Esophagus muscularis mucosa (tissue), 4 donors: ENCODE results near the gene LRP1. TPM values are rescaled to one million over a fixed set of nuclear protein-coding genes. Genes with fewer than 3 reads are reported as not detected.

Experiments
- DNase-seq: peaks from one replicate; pipeline ENCODE4 v3.0.0-alpha.2; 2017; ENCODE audit errors: extremely low spot score
- H3K27ac ChIP-seq, 4 donors: fragments of 200-600 bp; sonication (generic); replicated peaks in 1 of 4; 1 replicate in 3 of 4; 2 replicates in 1 of 4; pipeline ENCODE4 v1.5.1; 2016 to 2019; ENCODE audit warnings: mild to moderate bottlenecking in 1 of 4
- H3K27me3 ChIP-seq, 4 donors: fragments of 200-600 bp; sonication (generic); one replicate each; pipeline versions ENCODE4 v1.5.1 to v1.6.0; 2016 to 2019
- H3K36me3 ChIP-seq, 4 donors: fragments of 200-600 bp; sonication (generic); one replicate each; pipeline ENCODE4 v1.5.1; 2016 to 2019
- H3K4me1 ChIP-seq, 4 donors: fragments of 200-600 bp; sonication (generic); one replicate each; pipeline ENCODE4 v1.5.1; 2016 to 2019
- H3K4me3 ChIP-seq, 4 donors: fragments of 200-600 bp; sonication (generic); 1 replicate in 2 of 4; 2 replicates in 2 of 4; pipeline ENCODE4 v1.5.1; 2016 to 2019; ENCODE audit warnings: mild to moderate bottlenecking in 4 of 4, moderate library complexity in 1 of 4
- H3K9me3 ChIP-seq, 4 donors: fragments of 200-600 bp; sonication (generic); 1 replicate in 3 of 4; 2 replicates in 1 of 4; pipeline ENCODE4 v1.5.1; 2016 to 2019
- EP300 ChIP-seq: sonication (generic); formaldehyde crosslinking; IDR thresholded peaks from one replicate; pipeline ENCODE4 v1.6.1; 2017; ENCODE audit warnings: antibody characterized with exemption
- POLR2A ChIP-seq: fragments of 450-650 bp; IDR thresholded peaks from one replicate; pipeline ENCODE4 v1.6.1; 2017; ENCODE audit warnings: antibody characterized with exemption, moderate library complexity, mild to moderate bottlenecking, low read depth
- POLR2AphosphoS5 ChIP-seq, 2 donors: sonication (generic); formaldehyde crosslinking; IDR thresholded peaks; one replicate each; pipeline ENCODE4 v1.6.1; 2017; ENCODE audit warnings: antibody characterized with exemption in 2 of 2
- WGBS: methylation state at CpG from one replicate; pipeline ENCODE4 v1.1.5; 2018; 5-methylcytosine and 5-hydroxymethylcytosine counted together
- intact Hi-C: fragments of 100-400 bp; cut with DNase I; formaldehyde crosslinking; loops from one replicate; pipeline ENCODE4 v1.15.1; 2023
- total RNA-seq, 4 donors: library from RNA; depleted of rRNA; stranded (reverse); fragments of >200 nt; gene quantifications; one replicate each; pipeline versions ENCODE4 v1.1.0 to v1.2.1, GENCODE V29; 2016
- TF ChIP-seq, protein P1 (sequence below), 3 experiments: fragments of 200-600 bp in 2 of 3; fragments of 450-650 bp in 1 of 3; sonication (generic) in 2 of 3; IDR thresholded peaks; one replicate each; pipeline ENCODE4 v1.5.1; 2017 to 2019; ENCODE audit warnings: antibody characterized with exemption in 3 of 3, mild to moderate bottlenecking in 2 of 3, moderate library complexity in 1 of 3

LRP1 gene
- total RNA-seq, 4 donors from 2014 or later: 203 to 338 (median 250) TPM

DNA sequence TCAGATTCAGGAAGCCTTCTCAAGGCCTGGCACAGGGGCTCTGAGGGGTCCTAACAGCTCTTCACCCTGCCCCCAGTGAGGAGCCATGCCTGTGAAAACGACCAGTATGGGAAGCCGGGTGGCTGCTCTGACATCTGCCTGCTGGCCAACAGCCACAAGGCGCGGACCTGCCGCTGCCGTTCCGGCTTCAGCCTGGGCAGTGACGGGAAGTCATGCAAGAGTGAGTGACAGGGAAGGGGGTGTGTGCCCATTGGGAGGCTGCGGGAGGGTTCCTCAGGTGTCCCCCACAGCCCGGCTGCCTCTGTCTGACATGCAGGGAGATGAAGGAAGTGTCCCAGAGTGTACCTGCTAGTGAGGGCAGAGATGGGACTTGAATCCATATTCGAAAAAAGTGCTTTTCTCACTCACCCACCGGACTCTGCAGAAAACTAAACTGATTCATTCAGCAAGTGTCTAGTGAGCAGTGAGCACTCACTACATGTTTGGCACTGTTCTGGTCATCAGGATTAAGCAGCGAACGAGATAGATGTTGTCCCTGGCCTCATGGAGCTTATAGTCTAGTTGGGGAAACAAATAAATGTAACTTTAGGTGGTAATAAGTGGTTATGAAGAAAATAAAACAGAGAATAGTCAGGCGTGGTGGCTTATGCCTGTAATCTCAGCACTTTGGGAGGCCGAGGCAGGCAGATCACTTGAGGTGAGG is 28.6 kb downstream of the LRP1 start:
- TF ChIP-seq, protein P1, sequence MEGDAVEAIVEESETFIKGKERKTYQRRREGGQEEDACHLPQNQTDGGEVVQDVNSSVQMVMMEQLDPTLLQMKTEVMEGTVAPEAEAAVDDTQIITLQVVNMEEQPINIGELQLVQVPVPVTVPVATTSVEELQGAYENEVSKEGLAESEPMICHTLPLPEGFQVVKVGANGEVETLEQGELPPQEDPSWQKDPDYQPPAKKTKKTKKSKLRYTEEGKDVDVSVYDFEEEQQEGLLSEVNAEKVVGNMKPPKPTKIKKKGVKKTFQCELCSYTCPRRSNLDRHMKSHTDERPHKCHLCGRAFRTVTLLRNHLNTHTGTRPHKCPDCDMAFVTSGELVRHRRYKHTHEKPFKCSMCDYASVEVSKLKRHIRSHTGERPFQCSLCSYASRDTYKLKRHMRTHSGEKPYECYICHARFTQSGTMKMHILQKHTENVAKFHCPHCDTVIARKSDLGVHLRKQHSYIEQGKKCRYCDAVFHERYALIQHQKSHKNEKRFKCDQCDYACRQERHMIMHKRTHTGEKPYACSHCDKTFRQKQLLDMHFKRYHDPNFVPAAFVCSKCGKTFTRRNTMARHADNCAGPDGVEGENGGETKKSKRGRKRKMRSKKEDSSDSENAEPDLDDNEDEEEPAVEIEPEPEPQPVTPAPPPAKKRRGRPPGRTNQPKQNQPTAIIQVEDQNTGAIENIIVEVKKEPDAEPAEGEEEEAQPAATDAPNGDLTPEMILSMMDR (IDR thresholded peaks at IDR 0.05): no peak
- no peak for TF ChIP-seq POLR2A
- no peak for TF ChIP-seq EP300
- no peak for TF ChIP-seq POLR2AphosphoS5 (IDR thresholded peaks at IDR 0.05)
- intact Hi-C loops: no loop called here
- Histone ChIP-seq H3K9me3 (no peaks in the 10 kb centered on the region), H3K27ac (peak overlapping the region in 1 of 4 donors; percentile 17), H3K4me1 (peaks cover 20 to 58% (median 51%) of the 10 kb centered on the region in 4 donors), H3K4me3 (no peak overlapping the region), H3K36me3 (peaks cover 35 to 82% (median 77%) of the 10 kb centered on the region in 4 donors), H3K27me3 (no peaks in the 10 kb centered on the region)
- no peak for DNase-seq
- WGBS: 84% methylated on average over 12 of the region's 16 CpGs

DNA sequence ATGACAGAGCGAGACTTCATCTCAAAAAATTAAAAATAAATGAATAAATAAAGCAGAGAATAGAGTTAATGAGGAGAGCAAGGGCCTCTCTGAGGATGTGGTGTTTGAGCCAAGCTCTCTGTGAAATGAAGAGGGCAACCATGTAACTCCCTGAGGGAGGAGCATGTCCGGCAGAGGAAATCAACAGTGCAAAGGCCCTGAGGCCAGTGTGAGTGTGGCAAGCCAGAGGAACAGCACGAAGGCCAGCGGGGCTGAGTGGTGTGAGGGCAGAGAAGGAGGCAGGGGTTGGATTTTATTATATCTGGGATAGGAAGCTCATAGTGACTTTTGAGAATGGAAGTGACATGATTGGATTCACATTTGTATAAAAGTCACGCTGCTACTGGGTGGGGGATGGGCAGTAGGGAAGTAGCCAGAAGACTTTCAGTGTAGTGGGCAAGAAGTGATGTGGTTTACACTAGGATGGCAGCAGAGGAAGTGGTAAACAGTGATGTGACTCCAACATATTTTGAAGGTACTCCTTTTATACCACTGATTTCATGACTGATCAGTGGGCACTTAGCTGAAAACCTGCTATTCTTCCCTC is 29.4 kb downstream of the LRP1 start:
- intact Hi-C loops: no loop called here
- H3K27ac ChIP-seq: peak overlapping the region in 2 of 4 donors; percentile 30 to 57
- H3K27me3 ChIP-seq: no peaks in the 10 kb centered on the region
- H3K36me3 ChIP-seq: peaks cover 42 to 90% (median 85%) of the 10 kb centered on the region in 4 donors
- no peak for TF ChIP-seq POLR2A
- no peak for TF ChIP-seq EP300
- no peak for TF ChIP-seq POLR2AphosphoS5 (IDR thresholded peaks at IDR 0.05)
- TF ChIP-seq, protein P1 (IDR thresholded peaks at IDR 0.05): no peak
- peaks cover 12 to 50% (median 43%) of the 10 kb centered on the region in 4 donors for H3K4me1 ChIP-seq
- DNase-seq: no peak
- no peaks in the 10 kb centered on the region for H3K9me3 ChIP-seq
- WGBS: 78% methylated on average over 5 of the region's 5 CpGs
- H3K4me3 ChIP-seq: no peak overlapping the region

DNA sequence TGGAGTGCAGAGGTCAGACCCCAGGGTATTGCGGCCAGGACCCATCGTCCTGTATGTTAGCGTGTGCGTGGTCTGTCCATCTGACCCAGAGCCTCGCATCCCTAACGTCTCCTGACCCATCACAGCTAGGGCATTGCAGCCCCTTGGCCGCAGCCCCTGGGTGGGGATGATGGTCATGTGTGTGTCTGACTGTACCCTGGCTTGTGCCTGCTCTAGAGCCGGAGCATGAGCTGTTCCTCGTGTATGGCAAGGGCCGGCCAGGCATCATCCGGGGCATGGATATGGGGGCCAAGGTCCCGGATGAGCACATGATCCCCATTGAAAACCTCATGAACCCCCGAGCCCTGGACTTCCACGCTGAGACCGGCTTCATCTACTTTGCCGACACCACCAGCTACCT is 29.9 kb downstream of the LRP1 start:
- Histone ChIP-seq H3K27me3 (no peaks in the 10 kb centered on the region), H3K36me3 (peaks cover 46 to 95% (median 90%) of the 10 kb centered on the region in 4 donors), H3K27ac (peak overlapping the region; percentile 21 to 57 (median 37)), H3K4me3 (no peak overlapping the region), H3K4me1 (peaks cover 7 to 45% (median 38%) of the 10 kb centered on the region in 4 donors), H3K9me3 (no peaks in the 10 kb centered on the region)
- no peak for DNase-seq
- intact Hi-C loops: no loop called here
- 84% methylated on average over 13 of the region's 16 CpGs for WGBS
- TF ChIP-seq EP300: no peak
- TF ChIP-seq POLR2AphosphoS5 (IDR thresholded peaks at IDR 0.05): no peak
- TF ChIP-seq, protein P1 (IDR thresholded peaks at IDR 0.05): no peak
- no peak for TF ChIP-seq POLR2A

DNA sequence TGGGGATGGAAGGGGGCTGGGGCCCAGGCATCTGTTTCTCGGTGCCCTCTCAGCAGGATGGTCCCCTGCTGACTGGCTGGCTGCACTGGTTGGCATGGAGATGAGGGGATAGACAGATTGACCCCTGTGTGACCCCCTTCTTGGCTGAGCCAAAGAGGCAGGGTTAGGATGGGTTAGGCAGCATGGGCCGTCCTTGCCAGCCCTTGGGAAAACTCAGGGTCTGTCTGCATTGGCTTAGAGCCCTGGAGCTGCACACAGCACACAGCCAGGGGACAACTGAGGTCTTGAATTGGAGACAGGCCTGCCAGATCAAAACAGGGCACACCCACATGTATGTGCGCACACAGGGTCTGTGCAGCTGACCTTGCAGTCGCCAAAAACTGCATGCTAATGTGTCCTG is 30.4 kb downstream of the LRP1 start:
- no peak for TF ChIP-seq EP300
- TF ChIP-seq POLR2A: no peak
- TF ChIP-seq, protein P1 (IDR thresholded peaks at IDR 0.05): no peak
- TF ChIP-seq POLR2AphosphoS5 (IDR thresholded peaks at IDR 0.05): no peak
- no peaks in the 10 kb centered on the region for H3K9me3 ChIP-seq
- WGBS: 30% methylated on average over 2 of the region's 4 CpGs
- DNase-seq: no peak
- no peaks in the 10 kb centered on the region for H3K27me3 ChIP-seq
- H3K4me3 ChIP-seq: no peak overlapping the region
- intact Hi-C loops: no loop called here
- peaks cover 46 to 100% (median 93%) of the 10 kb centered on the region in 4 donors for H3K36me3 ChIP-seq
- H3K27ac ChIP-seq: peak overlapping the region; percentile 21 to 57 (median 37)
- H3K4me1 ChIP-seq: peaks cover 4 to 41% (median 34%) of the 10 kb centered on the region in 4 donors
